KBM-7 (cell line): ENCODE results near the gene HINT3.
A peak's percentile ranks its signal among the peaks of the same experiment; 100 is the strongest.
"Not testable (repeated sequence)": the region's sequence is repeated elsewhere in the genome, so short reads cannot be mapped to it uniquely, and the experiment has no call there.

Experiments used
- DNase-seq: peaks from one replicate; pipeline ENCODE4 v3.0.0-alpha.2; 2015
- in situ Hi-C: fragments of 300-500 bp; cut with MboI; formaldehyde crosslinking; loops from 2 replicates; pipeline ENCODE4 v1.14.3; 2020; ENCODE audit warnings: low sequenced_read_pairs, low pct_unique_long_range_greater_than_20kb, mixed read lengths

Gene HINT3

GRCh38 chr6:125955973-125956372, 597 bp upstream of the HINT3 start:
- in situ Hi-C loops: no loop called here

GRCh38 chr6:125957391-125957693, 772 bp downstream of the HINT3 start:
- DNase-seq: no peak
- in situ Hi-C loops: no loop called here

More at GRCh38 chr6:125955973-125956372, 597 bp upstream of the HINT3 start:
- no peak for DNase-seq

GRCh38 chr6:125957845-125958244, 1.3 kb downstream of the HINT3 start:
- in situ Hi-C loops: no loop called here

GRCh38 chr6:125959041-125959440, 2.5 kb downstream of the HINT3 start:
- in situ Hi-C loops: no loop called here
- DNase-seq: no peak

More at GRCh38 chr6:125957845-125958244, 1.3 kb downstream of the HINT3 start:
- peak; percentile 68 for DNase-seq

- no peak for DNase-seq
- in situ Hi-C loops: no loop called here
These were observed 4.5 kb downstream of the HINT3 start for GRCh38 chr6:125961117-125961516.

- in situ Hi-C loops: no loop called here
- no peak for DNase-seq
These were observed 6.4 kb downstream of the HINT3 start for GRCh38 chr6:125962900-125963497.

- DNase-seq: no peak
- in situ Hi-C loops: no loop called here
These were observed 7.2 kb downstream of the HINT3 start for GRCh38 chr6:125963817-125964216.

GRCh38 chr6:125966569-125966968, 10.0 kb downstream of the HINT3 start:
- in situ Hi-C loops: no loop called here
- DNase-seq: no peak

- no peak for DNase-seq
- in situ Hi-C loops: no loop called here
These were observed 11.9 kb downstream of the HINT3 start for GRCh38 chr6:125968493-125968892.

- in situ Hi-C loops: loop anchor here (10.0 kb wide), 1 partner anchor 186 kb away; no protein-coding TSS in a partner anchor
- DNase-seq: no peak
These were observed 14.2 kb downstream of the HINT3 start for GRCh38 chr6:125970760-125971159.

GRCh38 chr6:125972478-125972877, 15.9 kb downstream of the HINT3 start:
- not testable (repeated sequence) for DNase-seq
- in situ Hi-C loops: loop anchor here (10.0 kb wide), 1 partner anchor 188 kb away; no protein-coding TSS in a partner anchor

GRCh38 chr6:125974214-125974866, 17.8 kb downstream of the HINT3 start:
- DNase-seq: peak; percentile 85
- in situ Hi-C loops: loop anchor here (10.0 kb wide), 1 partner anchor 190 kb away; no protein-coding TSS in a partner anchor

- no peak for DNase-seq
- in situ Hi-C loops: loop anchor here (10.0 kb wide), 1 partner anchor 194 kb away; no protein-coding TSS in a partner anchor
These were observed 22.5 kb downstream of the HINT3 start for GRCh38 chr6:125979101-125979500.

- in situ Hi-C loops: no loop called here
- DNase-seq: no peak
These were observed 25.1 kb downstream of the HINT3 start for GRCh38 chr6:125981571-125982185.

- DNase-seq: no peak
- in situ Hi-C loops: no loop called here
These were observed 26.8 kb downstream of the HINT3 start for GRCh38 chr6:125983246-125983945.

- in situ Hi-C loops: no loop called here
- no peak for DNase-seq
These were observed 27.7 kb downstream of the HINT3 start for GRCh38 chr6:125984311-125984710.

GRCh38 chr6:125985522-125985921, 29.0 kb downstream of the HINT3 start:
- in situ Hi-C loops: no loop called here
- no peak for DNase-seq

GRCh38 chr6:125985979-125986300, 29.4 kb downstream of the HINT3 start:
- in situ Hi-C loops: no loop called here
- no peak for DNase-seq

- in situ Hi-C loops: no loop called here
- DNase-seq: peak; percentile 91
These were observed 29.9 kb downstream of the HINT3 start, which contains the start of gene TRMT11 for GRCh38 chr6:125986301-125987025. TRMT11 (plus strand) TSS chr6:125986540; CDS start chr6:125986551, 11 bp downstream.
